Cardiac muscle cell (in vitro differentiated cells and primary cell): Measurements from ENCODE around the gene MTHFSD. TPM values are rescaled to one million over a fixed set of nuclear protein-coding genes. Genes with fewer than 3 reads are reported as not detected.

ENCODE experiments used
- DNase-seq, 2 donors: peaks; one replicate each; pipeline versions ENCODE4 v3.0.0 to v3.0.0-alpha.2; 2010 to 2017; ENCODE audit warnings: low read depth in 1 of 2, low spot score in 1 of 2
- H3K27ac ChIP-seq: fragments of 200-600 bp; sonication (generic); 2 replicates; pipeline ENCODE4 v1.5.1; 2016
- H3K27me3 ChIP-seq: fragments of 200-600 bp; sonication (generic); 2 replicates; pipeline ENCODE4 v1.6.0; 2016; ENCODE audit warnings: control low read depth
- H3K36me3 ChIP-seq: fragments of 200-600 bp; sonication (generic); 2 replicates; pipeline ENCODE4 v1.5.1; 2016; ENCODE audit warnings: control low read depth
- H3K4me1 ChIP-seq: fragments of 200-600 bp; sonication (generic); 2 replicates; pipeline ENCODE4 v1.8.1; 2017; ENCODE audit warnings: low read depth, mild to moderate bottlenecking, mixed run types
- H3K4me3 ChIP-seq: fragments of 200-600 bp; sonication (generic); 2 replicates; pipeline ENCODE4 v1.5.1; 2016; ENCODE audit warnings: mild to moderate bottlenecking
- H3K9me3 ChIP-seq: fragments of 200-600 bp; sonication (generic); 2 replicates; pipeline ENCODE4 v1.5.1; 2017; ENCODE audit warnings: low read depth, mild to moderate bottlenecking, control low read depth
- polyA plus RNA-seq: library from polyadenylated mRNA; unstranded; fragments of >200 nt; fragmentation: Nextera tagmentation; extraction: Ambion mirVana; gene quantifications from 2 replicates; pipeline ENCODE4 v1.2.1, GENCODE V29; 2016
- total RNA-seq: library from RNA; depleted of rRNA; stranded (reverse); fragments of >200 nt; gene quantifications from 2 replicates; pipeline ENCODE4 v1.2.3, GENCODE V29; 2016
- TF ChIP-seq, protein P1 (sequence below): IDR thresholded peaks from 2 replicates; pipeline ENCODE4 v1.5.1; 2012; ENCODE audit warnings: low read depth, mild to moderate bottlenecking, low read length

MTHFSD gene
- total and polyA plus RNA-seq, 2 experiments from 2014 or later = 23.0 to 36.0 TPM

DNA sequence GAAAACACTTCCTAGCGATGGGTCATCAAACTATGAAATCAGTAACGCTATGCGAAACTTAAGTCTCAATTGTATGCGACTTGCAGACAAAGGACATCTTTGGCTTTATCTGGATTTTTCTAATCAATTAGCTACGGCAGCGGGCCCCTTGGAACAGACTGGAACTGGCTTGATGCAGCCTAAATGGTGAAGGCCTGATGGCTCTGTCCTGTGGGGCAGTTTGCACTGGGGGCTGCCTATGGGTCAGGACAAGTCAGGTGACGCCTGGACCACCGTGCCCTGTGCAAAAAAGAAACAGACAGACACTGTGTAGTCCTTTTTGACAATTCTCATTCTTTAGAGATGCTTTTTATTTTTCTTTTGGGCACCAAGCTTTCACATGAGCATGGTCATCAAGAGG is 22.0 kb downstream of the MTHFSD start:
- no peak overlapping the region for H3K4me3 ChIP-seq

DNA sequence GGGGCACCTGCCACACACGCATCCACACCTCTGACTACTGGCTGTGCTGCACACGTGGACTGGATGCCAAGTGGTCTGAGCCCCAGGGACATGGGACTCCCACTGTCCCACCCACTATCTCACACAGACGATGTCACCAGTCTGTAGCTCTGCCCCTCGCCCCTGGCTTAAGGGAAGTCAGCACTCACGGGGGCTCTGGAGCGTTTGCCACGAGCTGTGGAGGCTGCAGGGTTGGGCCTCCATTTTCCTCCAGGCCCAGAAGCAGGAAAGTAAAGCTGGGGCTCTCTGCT is 22.6 kb downstream of the MTHFSD start:
- H3K27me3 ChIP-seq = no peaks in the 10 kb centered on the region
- H3K27ac ChIP-seq = no peak overlapping the region
- H3K4me3 ChIP-seq = no peak overlapping the region
- DNase-seq = no peak
- TF ChIP-seq, protein P1, sequence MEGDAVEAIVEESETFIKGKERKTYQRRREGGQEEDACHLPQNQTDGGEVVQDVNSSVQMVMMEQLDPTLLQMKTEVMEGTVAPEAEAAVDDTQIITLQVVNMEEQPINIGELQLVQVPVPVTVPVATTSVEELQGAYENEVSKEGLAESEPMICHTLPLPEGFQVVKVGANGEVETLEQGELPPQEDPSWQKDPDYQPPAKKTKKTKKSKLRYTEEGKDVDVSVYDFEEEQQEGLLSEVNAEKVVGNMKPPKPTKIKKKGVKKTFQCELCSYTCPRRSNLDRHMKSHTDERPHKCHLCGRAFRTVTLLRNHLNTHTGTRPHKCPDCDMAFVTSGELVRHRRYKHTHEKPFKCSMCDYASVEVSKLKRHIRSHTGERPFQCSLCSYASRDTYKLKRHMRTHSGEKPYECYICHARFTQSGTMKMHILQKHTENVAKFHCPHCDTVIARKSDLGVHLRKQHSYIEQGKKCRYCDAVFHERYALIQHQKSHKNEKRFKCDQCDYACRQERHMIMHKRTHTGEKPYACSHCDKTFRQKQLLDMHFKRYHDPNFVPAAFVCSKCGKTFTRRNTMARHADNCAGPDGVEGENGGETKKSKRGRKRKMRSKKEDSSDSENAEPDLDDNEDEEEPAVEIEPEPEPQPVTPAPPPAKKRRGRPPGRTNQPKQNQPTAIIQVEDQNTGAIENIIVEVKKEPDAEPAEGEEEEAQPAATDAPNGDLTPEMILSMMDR = no peak
- H3K4me1 ChIP-seq = peaks cover 5% of the 10 kb centered on the region
- H3K9me3 ChIP-seq = no peaks in the 10 kb centered on the region
- H3K36me3 ChIP-seq = no peaks in the 10 kb centered on the region

More for the DNA sequence above, 22.0 kb downstream of the MTHFSD start:
- Histone ChIP-seq H3K4me1 (no peaks in the 10 kb centered on the region), H3K27me3 (no peaks in the 10 kb centered on the region), H3K27ac (no peak overlapping the region), H3K9me3 (no peaks in the 10 kb centered on the region), H3K36me3 (no peaks in the 10 kb centered on the region)
- TF ChIP-seq, protein P1 = no peak
- no peak for DNase-seq

DNA sequence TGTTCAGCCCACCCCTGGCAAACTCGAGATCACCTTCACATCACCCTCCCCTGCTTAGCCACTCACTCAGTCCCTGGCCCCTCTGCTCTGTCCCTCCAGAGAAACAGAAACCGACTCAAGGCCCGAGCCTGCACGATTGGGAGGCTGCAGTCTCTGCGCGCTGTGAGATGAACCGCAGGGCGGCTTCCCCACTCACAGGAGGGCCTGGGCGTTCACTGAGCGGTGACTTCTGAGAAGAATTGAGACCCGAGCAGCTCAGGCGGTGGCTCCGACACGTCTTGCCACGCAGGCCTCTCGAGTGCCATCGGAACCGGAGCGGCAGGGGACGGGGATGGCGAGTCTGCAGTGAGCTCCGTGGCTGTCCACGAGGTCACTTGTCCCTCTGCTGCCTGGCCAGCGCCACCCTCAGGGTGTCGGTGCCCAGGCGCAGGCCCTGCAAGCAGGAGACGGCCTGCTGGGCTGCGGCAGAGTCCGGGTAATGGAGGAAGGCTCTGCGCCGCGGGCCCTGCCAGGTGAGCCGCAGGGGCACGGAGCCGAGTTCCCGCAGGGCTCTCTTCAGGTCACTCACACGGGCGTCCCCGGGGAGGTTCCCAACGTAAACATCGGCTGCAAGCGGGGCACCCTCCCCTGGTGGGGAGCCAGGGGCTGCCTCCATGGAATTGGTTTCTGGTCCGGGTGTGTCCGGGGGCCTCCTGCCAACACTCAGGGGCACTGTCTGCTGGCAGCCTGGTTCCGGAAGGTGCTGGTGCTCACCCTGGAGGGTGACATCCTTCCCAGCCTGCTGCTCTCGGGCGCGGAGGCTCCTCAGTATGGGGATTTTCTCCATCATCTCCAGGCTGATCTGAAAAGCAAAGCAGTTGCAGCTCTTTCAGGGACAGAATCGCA is 23.2 kb downstream of the MTHFSD start:
- TF ChIP-seq, protein P1 = no peak
- no peaks in the 10 kb centered on the region for H3K9me3 ChIP-seq
- H3K27me3 ChIP-seq = no peaks in the 10 kb centered on the region
- H3K4me1 ChIP-seq = peaks cover 8% of the 10 kb centered on the region
- no peak overlapping the region for H3K27ac ChIP-seq
- H3K36me3 ChIP-seq = no peaks in the 10 kb centered on the region
- no peak overlapping the region for H3K4me3 ChIP-seq
- DNase-seq = no peak

DNA sequence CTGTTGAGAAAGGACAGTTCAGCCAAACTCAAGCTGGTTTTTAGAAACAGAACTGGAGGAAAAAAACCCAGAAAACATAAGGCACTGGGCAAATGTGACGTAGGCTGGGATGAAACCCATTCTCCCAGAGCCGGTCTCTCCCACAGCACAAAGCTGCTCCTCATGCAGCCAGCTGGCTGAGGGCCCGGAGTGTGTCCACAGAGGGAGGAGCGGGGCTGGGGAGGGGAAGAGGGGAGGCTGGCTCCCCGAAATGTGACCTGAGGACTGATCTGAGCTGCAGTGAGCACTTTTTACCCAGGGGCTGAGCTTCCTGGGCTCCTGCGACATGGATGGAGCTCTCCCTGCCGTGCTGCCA is 23.9 kb downstream of the MTHFSD start:
- TF ChIP-seq, protein P1 = no peak
- DNase-seq = peak in 1 of 2 donors; percentile 77
- H3K9me3 ChIP-seq = no peaks in the 10 kb centered on the region

DNA sequence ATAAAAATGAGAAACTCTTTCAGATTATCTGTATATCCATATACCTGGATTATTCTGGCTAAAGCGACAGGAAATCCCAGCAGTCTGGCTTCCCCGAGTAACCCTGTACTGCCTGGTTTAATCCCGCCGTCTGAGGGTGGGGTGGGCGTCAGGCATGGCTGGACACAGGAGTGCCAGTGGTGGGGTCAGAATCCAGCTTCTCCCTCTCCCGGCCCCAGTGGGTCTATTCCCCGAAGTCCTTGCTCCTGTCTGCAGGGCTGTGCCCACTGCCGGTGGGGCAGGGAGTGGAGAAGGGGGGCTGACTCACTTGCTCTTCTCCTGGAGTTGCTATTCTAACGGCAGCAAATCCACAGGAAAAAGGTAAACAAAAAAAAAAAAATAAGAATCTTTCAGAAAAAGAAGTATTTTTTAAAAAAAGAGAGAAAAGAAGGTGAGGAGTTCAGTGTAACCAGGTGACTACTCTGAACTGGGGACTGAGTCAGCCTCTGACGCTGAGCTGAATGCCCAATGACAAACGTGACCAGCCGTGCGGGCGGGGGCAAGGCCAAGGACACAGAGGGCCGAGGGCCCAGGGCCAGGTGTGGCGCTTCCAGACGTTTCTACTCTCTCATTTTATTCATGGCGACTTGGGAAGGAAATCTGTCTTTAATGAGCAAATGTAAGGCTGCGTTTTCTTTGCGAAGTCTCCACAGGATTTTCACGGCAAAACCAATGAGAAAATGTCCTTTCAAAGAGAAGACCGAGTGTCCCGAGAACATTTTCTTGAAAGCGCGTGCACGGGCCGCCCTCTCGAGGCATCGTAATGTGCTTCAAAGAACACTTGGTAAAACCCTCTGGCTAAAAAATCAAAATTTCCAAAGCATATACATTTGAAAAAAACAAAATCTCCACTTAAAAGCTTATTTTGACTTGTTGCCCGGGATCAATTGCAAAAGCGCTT is 24.5 kb downstream of the MTHFSD start:
- TF ChIP-seq, protein P1 = no peak
- H3K9me3 ChIP-seq = no peaks in the 10 kb centered on the region
- no peaks in the 10 kb centered on the region for H3K27me3 ChIP-seq
- H3K4me1 ChIP-seq = peaks cover 8% of the 10 kb centered on the region
- H3K4me3 ChIP-seq = no peak overlapping the region
- no peak overlapping the region for H3K27ac ChIP-seq
- DNase-seq = no peak
- no peaks in the 10 kb centered on the region for H3K36me3 ChIP-seq

More for the DNA sequence above, 23.9 kb downstream of the MTHFSD start:
- no peaks in the 10 kb centered on the region for H3K27me3 ChIP-seq
- no peak overlapping the region for H3K4me3 ChIP-seq
- H3K36me3 ChIP-seq = no peaks in the 10 kb centered on the region
- no peak overlapping the region for H3K27ac ChIP-seq
- peaks cover 8% of the 10 kb centered on the region for H3K4me1 ChIP-seq
